Choroid plexus epithelial cell (primary cell): ENCODE measurements around the gene PASK.

Experiments
- DNase-seq: peaks from one replicate; pipeline ENCODE4 v3.0.0-alpha.2; 2010; ENCODE audit warnings: low read depth
- H3K4me3 ChIP-seq: 2 replicates; pipeline ENCODE4 v1.5.1; 2011; ENCODE audit warnings: low read depth, mild to moderate bottlenecking, control low read depth, low read length, moderate library complexity
- CTCF ChIP-seq: conservative IDR thresholded peaks from 2 replicates; pipeline ENCODE4 v1.5.1; 2011; ENCODE audit warnings: low read depth, mild to moderate bottlenecking, control low read depth, inconsistent platforms, low read length, moderate library complexity

Gene PASK

GRCh38 chr2:241154915-241155314, 5.6 kb upstream of the PASK start:
- no peak for TF ChIP-seq CTCF
- H3K4me3 ChIP-seq: no peak overlapping the region
- no peak for DNase-seq

GRCh38 chr2:241153616-241154015, 4.3 kb upstream of the PASK start:
- H3K4me3 ChIP-seq: no peak overlapping the region
- no peak for TF ChIP-seq CTCF
- no peak for DNase-seq

GRCh38 chr2:241151934-241152660, 2.8 kb upstream of the PASK start:
- no peak for DNase-seq
- no peak for TF ChIP-seq CTCF
- H3K4me3 ChIP-seq: no peak overlapping the region

- no peak for TF ChIP-seq CTCF
- peak overlapping the region; percentile 88 for H3K4me3 ChIP-seq
- DNase-seq: no peak
Measured at GRCh38 chr2:241150660-241151530, 1.6 kb upstream of the PASK start.

GRCh38 chr2:241149925-241150659, 820 bp upstream of the PASK start, which contains the start of gene PPP1R7:
TSS of gene PPP1R7 (plus strand) at chr2:241150467. CDS start at chr2:241150496, 29 bp downstream.
- TF ChIP-seq CTCF: no peak
- peak within 1 kb of the TSS; percentile 88 for H3K4me3 ChIP-seq
- peak; percentile 95 for DNase-seq

- no peak for DNase-seq
- no peak for TF ChIP-seq CTCF
- H3K4me3 ChIP-seq: peak overlapping the region; percentile 88
Measured at GRCh38 chr2:241149675-241149924, 328 bp upstream of the PASK start.
